BE2C (cell line): ENCODE measurements around the gene DNAI1.

ENCODE experiments used
- DNase-seq: peaks from one replicate; pipeline ENCODE4 v3.0.0-alpha.2; 2020
- H3K27me3 ChIP-seq: fragments of 250-450 bp; sonication (Bioruptor Pico); 2 replicates; pipeline ENCODE4 v1.5.1; 2020; ENCODE audit warnings: mild to moderate bottlenecking
- H3K36me3 ChIP-seq: fragments of 250-450 bp; sonication (Bioruptor Pico); 2 replicates; pipeline ENCODE4 v1.5.1; 2020; ENCODE audit warnings: mild to moderate bottlenecking
- H3K4me1 ChIP-seq: fragments of 250-450 bp; sonication (Bioruptor Pico); 2 replicates; pipeline ENCODE4 v1.5.1; 2020
- H3K4me3 ChIP-seq: 2 replicates; pipeline ENCODE4 v1.5.1; 2011; ENCODE audit warnings: low read depth, low read length
- H3K9me3 ChIP-seq: fragments of 250-450 bp; sonication (Bioruptor Pico); 2 replicates; pipeline ENCODE4 v1.5.1; 2020
- CTCF ChIP-seq: IDR thresholded peaks from 2 replicates; pipeline ENCODE4 v1.5.1; 2012; ENCODE audit warnings: mild to moderate bottlenecking, low read depth, low read length

Gene DNAI1

DNA sequence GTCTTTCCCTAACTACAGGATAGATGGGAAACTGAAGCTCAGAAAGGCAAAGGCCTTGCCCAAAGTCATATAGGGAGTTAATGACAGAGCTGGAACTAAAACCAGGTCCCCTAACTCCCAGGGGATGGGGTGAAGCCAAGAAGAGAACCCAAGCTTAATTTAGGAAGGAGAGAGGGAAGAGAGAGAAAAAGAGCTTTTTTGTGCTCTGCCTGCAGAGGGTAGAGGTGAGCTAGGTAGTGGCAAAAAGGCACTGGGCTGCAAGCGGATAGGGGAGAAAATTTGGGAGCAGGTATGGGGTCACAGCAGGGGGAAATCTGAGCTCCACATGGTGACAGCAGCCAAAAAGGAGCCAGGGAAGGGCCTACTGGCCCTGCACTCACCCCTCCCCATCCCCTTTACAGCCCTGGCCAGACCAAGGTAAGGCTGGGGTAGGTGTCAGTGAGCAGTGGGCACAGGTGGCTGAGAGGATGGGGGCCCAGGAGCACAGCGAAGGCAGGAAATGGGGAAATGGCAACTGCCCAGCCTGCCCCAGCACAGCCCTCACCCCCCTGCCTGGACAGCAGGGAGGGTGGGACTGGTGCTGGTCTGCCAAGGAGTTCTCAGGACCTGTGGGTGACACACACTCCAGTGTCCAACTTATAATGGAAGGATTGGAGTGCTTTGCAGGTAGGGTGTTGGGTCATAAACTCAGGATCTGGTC lies 60.9 kb downstream of the DNAI1 start:
- no peak for DNase-seq
- Histone ChIP-seq H3K4me1 (no peaks in the 10 kb centered on the region; the same call in 1 of the 2 replicates), H3K27me3 (no peaks in the 10 kb centered on the region), H3K4me3 (no peak overlapping the region), H3K36me3 (no peaks in the 10 kb centered on the region), H3K9me3 (no peaks in the 10 kb centered on the region)
- peak; percentile 23; the same call in 1 of the 2 replicates for TF ChIP-seq CTCF

GRCh38 chr9:34520096-34520495 lies 61.5 kb downstream of the DNAI1 start:
- TF ChIP-seq CTCF, result no peak
- no peaks in the 10 kb centered on the region for H3K9me3 ChIP-seq
- H3K4me3 ChIP-seq, result no peak overlapping the region
- no peaks in the 10 kb centered on the region for H3K27me3 ChIP-seq
- no peaks in the 10 kb centered on the region; the same call in 1 of the 2 replicates for H3K4me1 ChIP-seq
- DNase-seq, result no peak
- H3K36me3 ChIP-seq, result no peaks in the 10 kb centered on the region

- no peak for DNase-seq
- Histone ChIP-seq H3K36me3 (no peaks in the 10 kb centered on the region), H3K4me3 (no peak overlapping the region), H3K27me3 (no peaks in the 10 kb centered on the region), H3K9me3 (no peaks in the 10 kb centered on the region), H3K4me1 (no peaks in the 10 kb centered on the region; the same call in 1 of the 2 replicates)
- no peak for TF ChIP-seq CTCF
Observed at GRCh38 chr9:34520505-34521385, 62.1 kb downstream of the DNAI1 start.

DNA sequence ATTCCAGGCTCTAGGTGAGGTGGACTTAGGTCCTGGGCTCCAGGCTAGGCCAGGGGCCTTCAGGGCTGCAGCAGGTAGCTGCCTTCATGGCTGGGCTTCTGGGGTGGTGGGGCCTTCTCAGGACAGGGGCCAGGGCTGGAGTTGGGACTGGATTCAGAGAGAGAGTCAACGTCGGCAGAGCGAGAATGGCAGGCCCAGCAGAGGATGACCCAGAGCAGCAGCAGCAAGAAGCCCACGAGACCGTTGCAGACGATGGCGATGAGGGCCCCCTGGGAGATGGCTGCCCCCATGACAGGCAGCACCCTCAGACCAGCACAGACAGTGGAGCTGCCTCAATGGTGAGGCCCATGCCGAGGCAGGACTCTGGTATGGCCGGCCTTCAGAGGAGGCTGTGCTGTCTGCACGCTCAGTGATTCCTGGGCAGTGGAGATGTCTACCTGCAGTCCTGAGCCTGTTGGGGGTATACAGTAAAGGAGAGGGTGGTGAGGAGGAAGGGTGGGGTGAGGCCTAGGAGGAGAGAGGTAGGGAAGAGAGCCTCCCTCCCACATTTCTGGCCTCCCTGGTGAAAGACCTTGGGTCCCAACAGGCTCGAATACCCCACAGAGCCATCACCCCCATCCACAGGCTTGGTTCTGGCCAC lies 62.9 kb downstream of the DNAI1 start:
- no peak for TF ChIP-seq CTCF
- H3K9me3 ChIP-seq, result no peaks in the 10 kb centered on the region
- H3K27me3 ChIP-seq, result no peaks in the 10 kb centered on the region
- DNase-seq, result no peak
- no peaks in the 10 kb centered on the region for H3K36me3 ChIP-seq
- H3K4me3 ChIP-seq, result no peak overlapping the region
- no peaks in the 10 kb centered on the region; the same call in 1 of the 2 replicates for H3K4me1 ChIP-seq

DNA sequence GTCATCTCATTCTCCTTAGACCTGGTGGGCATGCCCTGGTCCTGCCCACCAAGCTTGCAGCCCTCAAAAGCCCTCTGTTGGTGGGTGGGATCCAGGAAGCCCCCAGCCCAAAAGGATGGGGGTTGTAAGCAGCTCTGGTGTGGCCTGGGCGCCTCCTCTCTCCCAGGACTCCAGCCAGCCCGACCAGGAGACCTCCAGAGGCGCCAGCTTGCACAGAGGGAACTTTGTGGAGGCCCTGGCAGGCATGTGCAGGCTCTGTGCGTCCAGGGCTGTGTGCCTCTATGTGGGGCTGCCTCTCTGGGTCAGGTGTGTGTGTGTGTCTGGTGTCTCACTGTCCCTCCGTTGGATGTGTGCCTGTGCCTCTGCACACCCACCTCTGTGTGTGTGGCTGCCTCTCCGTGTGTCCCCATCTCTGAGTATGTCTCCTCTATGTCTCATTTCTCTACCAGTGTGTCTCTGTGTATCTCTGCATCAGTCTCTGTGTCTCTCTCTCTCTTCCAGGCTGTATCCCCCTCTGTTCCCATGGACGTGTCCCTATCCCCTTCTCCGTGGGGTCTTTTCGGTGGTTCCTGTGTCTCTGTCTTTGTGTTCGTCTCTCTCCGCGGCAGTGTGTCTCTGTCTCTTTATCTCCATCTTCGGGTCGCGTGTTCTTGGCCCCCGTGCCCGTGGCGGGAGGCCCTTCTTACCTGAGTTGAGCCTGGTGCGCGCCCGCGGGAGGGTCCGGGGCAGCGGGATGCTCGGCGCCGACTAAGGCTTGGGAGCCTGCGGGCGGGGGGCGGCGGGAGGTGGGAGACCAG lies 63.7 kb downstream of the DNAI1 start:
- H3K36me3 ChIP-seq, result no peaks in the 10 kb centered on the region
- H3K27me3 ChIP-seq, result no peaks in the 10 kb centered on the region
- H3K4me1 ChIP-seq, result no peaks in the 10 kb centered on the region; the same call in 1 of the 2 replicates
- no peaks in the 10 kb centered on the region for H3K9me3 ChIP-seq
- DNase-seq, result no peak
- TF ChIP-seq CTCF, result no peak
- H3K4me3 ChIP-seq, result peak overlapping the region; percentile 56
